ENCODE measurements around the gene SGCA.
A peak's percentile ranks its signal among the peaks of the same experiment; 100 is the strongest.

Gene SGCA

DNA sequence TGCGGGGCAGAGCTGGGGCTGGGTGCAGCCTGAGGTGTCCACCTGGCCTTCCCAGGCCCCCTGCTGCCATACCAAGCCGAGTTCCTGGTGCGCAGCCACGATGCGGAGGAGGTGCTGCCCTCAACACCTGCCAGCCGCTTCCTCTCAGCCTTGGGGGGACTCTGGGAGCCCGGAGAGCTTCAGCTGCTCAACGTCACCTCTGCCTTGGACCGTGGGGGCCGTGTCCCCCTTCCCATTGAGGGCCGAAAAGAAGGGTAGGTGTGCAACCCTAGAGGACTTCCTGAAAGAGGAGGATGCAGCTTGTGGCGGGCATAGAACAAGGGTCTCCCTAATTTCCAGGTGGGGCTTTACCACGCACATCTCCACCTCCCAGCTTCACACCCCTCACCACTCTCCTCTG, 2.5 kb downstream of the SGCA start:
- no peak for DNase-seq

DNA sequence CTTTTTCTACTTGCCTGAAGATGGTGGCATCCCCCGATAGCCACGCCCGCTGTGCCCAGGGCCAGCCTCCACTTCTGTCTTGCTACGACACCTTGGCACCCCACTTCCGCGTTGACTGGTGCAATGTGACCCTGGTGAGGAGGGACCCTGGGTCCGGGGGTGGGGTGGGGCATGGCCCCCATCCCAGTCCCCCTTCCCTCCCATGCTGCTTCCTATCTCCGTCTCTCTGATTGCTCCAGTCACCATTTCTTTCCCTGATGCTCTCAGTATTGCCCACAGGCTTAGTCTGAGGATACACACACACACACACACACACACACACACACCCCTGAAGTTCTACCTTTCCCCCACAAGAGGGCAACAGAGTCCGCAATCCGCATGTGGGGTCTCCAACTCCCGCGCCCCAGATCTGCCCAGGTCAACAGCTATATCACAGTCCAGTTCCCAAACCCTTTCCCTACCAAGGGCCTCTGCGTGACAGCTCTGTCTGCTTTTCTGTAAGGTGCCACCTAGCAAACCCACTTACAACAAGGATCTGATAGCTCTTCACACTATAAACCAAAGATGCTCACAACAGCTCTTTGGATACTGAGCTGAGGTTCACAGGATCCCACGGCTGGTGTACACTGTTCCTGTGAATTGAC, 3.4 kb downstream of the SGCA start:
- DNase-seq = peak in 1 of 2 experiments; percentile 64

DNA sequence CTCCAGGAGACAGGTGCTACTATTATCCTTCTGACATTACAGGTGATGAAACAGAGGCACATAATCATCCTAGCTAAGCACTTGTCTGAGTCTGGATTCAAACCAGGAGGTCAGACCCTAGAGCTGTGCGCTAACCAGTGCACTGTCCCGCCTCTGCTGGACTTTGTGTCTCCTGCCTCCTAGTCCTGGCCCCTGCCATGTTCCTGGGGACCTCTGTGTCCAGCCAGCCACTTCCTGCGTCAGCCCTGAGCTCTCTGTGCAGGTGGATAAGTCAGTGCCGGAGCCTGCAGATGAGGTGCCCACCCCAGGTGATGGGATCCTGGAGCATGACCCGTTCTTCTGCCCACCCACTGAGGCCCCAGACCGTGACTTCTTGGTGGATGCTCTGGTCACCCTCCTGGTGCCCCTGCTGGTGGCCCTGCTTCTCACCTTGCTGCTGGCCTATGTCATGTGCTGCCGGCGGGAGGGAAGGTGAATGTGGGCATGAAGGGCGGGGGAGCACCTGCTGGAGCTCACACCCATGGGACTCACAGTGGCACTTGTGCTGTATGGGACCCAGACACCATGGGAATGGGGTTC, 4.2 kb downstream of the SGCA start:
- DNase-seq = no peak

DNA sequence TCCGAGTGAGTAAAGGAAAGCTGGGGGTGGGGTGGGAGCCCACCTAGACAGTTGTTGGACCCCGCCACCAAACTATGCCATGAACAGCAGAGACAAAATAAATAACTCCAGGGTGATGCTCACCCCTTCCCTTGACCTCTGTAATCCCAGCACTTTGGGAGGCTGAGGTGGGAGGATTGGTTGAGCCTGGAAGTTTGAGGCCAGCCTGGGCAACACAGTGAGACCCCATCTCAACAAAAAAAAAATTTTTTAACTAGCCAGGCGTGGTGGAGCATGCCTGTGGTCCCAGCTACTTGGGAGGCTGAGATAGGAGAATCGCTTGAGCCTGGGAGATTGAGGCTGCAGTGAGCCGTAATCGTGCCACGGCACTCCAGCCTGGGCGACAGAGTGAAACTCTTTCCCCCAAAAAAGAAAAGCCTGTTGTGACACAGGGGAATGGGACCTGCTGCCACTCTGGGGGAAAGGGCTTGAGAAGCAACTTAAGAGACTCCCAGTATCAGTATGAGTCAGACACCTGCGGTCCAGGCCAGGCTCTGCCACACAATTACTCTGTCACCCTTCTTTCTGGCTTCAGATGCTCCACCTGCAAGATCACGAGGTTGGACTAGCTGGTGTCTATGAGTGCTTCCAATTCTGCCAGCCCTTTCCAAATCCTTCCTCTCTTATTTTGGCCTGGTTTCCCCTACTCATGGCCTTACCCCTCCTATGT, 5.0 kb downstream of the SGCA start:
- no peak for DNase-seq

DNA sequence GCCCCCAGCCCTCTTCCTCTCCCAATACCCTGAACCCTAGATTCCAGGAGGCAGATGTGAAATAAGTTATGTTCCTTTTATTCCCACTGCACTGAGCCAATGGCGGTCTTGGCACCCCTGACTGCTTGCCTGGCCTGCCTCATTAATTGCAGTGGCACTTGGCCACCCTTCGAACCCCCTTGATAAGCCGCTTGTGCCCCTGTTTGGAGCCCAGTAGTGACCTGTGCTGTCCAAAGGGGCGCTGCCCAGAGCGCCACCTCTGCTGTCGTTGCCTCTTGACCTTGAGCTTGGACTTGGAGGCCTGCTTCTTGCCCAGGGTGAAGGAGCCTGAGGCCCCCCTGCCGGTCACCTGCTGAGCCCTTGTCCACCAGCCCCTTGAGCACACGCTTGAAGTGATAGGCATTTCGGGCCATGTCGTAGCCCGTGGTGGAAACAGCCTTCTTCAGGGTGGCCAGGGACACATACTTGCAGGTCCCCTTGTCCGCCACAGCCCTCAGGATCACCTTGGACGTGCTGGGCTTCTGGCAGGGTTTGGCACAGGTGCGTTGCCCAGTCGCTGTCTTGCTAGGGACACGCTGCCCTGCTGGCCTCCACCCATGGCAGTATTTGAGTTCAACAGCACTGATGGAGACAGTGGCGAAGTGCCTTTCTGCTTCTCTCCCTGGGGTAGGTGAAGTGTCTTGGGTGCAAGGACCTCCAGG, 5.7 kb downstream of the SGCA start:
- no peak for DNase-seq

DNA sequence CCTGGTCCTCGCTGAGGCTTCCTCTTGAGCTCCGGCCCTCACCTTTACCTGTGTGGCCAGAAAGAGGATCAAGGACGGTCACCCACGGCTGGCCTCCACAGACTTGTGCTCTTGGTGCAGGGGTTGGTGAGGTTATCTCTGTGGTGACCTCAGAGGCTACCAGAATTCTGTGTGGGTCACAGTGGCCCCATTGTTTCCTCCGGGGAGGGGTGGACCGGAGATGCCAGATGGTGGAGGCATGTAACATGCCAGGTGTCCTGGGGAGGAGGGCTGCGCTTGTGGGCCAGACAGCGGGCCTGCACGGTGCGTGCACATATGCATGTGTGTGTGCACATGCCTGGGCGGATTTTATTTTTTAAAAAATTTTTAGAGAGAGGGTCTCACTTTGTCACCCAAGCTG, 6.3 kb downstream of the SGCA start:
- DNase-seq = no peak

DNA sequence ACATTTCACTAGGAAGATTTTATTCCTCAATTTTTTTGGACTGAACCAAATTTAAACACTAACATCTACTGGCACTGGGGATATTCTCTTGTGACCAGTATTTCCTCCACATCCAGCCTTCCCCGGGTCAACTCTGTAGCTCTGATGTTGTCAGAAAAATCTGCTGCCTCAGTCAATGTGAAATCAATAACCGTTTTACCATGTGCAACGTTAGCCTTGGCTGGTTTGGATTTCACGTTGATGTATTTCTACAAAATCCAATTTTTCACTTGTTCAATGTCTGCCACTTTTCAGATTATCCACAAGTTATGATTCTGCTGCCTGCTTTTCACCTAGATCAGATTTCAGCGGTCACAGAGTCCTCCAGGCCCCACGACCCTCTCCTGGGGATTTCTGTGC, 7.1 kb downstream of the SGCA start:
- no peak for DNase-seq

DNA sequence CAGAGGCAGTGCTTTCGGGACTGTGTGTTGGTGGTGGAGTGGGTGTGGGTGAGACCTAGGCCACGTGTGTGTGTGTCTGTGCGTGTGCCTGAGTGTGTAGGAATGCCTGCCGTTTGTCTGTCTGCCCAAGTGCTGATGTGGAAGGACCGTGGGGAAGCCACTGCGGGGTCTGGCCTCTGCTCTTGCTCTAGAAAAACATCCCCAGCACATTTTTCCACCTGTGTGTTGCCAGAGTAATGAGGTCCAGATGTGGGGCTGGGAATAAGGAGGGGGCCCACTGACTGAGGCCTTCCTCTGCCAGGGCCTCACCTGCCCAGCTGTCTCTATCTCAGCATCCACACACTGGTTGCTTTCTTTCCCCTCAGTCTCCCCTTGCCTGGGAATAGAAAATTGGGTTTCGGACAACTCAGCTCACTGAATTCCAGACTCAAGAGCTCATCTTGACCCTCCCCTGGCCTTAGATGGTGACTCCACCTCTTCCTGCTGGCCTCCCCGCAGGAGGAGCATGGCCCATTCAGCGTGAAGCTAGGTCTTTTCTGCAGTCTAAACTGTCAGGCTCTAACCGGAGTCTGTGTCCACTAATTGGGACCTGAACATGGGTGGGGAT, 7.6 kb downstream of the SGCA start:
- no peak for DNase-seq

DNA sequence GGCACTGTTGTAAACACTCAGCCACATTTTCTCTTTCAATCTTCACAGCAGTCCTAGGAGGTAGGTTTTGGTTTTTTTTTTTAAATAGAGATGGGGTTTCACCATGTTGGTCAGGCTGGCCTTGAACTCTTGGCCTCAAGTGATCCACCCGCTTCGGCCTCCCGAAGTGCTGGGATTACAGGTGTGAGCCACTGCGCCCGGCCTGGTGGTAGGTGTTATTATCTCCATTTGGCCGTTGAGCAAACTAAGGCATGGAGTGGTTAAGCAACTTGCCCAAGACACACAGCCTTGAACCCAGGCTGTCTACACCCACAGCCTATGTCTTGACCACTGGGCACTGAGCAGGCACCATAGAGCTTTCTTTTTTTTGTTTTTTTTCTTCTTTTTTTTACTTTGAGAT, 8.6 kb downstream of the SGCA start:
- DNase-seq = no peak

DNA sequence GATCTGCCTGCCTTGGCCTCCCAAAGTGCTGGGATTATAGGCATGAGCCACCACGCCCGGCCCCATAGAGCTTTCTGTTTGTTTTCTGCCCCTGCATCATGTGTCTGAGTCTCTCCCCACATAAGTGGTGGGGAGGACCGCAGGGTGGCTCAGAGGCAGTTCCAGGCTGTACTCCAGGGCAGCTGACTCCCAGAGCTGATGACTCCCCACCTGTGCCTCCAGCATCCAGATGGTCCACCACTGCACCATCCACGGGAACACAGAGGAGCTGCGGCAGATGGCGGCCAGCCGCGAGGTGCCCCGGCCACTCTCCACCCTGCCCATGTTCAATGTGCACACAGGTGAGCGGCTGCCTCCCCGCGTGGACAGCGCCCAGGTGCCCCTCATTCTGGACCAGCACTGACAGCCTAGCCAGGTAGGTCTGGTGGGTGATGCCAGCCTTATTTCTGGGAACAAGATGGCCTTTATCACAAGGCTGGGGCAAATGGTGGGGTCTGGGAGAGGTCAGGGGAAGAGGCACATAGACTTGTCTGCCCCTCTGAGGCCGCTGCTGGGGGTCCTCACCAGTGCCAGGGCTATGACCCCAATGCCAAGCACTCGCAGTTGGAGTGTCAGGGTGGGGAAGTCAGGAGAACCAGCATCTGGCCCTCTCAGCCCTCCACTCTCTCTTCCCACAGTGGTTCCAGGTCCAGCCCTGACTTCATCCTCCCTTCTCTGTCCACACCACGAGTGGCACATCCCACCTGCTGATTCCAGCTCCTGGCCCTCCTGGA, 9.4 kb downstream of the SGCA start:
- DNase-seq = no peak

DNA sequence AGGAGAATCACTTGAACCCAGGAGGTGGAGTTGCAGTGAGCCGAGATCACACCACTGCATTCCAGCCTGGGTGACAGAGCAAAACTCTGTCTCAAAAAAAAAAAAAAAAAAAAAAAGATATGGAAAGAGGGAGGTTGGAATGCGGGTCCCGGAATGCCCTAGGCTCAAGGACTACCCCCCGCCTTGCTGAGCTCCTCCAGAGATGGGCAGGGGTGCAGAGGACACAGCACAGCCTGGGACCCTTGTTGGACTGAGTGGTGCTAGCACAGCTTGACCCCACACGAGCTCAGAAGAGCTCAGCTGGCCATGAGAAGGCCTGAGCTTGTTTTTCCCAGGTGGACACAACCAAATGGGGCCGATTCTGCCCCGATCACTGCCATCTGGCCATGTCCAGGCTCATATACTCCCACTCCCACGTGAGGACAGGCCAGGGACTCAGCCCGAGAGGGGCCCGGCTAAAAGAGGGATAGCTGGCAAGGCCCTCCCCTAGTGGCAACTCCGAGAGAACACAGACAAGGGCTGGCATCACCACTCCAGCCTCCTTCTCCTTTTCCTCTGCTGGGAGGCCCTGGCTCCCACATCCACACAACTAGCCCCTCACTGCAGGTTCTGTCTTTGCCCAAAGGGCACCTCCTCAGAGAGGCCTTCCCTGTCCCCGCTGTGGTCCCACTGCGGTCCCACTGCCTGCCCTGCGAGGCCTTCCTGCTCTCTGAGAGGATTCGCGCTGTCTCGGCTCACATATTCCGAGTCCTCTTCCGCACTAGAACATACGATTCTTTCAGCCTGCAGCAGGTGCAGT, 11.0 kb downstream of the SGCA start:
- no peak for DNase-seq

DNA sequence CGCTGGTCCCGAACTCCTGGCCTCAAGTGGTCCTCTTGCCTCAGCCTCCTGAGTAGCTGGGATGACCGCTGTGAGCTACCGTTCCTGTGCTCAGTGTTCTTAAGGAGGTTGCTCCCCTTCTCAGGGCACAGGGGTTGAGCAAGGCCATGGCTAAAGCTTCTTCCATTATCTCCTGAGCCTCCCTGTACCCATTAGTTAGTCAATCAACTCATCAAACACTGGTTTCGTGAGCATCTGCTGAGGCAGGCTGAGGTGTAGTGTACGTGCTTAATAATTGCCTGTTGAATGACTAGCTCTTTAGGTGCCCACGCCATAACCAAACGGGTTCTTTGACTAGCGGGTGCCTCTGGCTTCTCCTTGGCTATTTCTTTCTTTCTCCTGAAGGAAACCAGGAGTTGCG, 11.7 kb downstream of the SGCA start:
- no peak for DNase-seq

DNA sequence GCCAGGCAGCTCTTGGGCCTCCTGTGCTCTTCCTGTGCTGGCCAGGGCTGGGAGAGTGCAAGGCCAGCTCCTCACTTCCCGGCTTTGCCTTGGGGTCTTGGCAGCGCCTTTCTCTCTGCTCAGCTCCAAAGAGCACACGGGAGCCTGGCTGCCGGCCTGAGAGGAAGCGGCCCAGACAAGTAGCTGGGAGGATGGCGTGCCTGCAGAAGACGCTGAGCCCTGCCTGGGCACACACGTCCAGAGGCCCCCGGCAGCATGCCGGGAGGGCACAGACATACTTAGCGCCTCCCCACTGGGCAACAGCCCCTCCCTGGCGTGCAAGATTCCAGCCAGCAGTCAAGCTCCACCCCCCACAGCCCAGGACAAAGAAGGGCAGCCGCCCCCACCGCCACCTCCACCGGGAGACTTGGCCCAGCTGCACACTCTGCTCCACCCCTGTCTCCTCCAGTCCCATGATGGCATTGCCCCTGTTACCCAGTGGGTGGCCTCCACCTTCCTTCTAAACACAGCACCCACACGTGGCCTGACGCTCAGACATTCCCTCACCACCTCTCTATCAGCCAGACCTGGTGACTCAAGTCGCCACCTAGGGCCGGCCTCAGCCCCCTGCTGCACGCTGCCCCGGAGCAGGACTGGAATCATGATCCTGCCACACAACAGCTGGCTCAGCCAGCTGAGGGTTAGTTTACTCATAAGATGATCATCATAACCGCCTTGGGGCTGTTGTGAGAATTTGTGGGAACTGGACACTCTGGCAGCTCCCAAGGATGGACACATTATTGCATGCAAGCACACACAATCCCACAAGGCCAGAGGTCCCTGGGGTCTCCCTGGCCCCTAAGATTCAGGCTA, 12.4 kb downstream of the SGCA start:
- DNase-seq = peak in 1 of 2 experiments; percentile 65

DNA sequence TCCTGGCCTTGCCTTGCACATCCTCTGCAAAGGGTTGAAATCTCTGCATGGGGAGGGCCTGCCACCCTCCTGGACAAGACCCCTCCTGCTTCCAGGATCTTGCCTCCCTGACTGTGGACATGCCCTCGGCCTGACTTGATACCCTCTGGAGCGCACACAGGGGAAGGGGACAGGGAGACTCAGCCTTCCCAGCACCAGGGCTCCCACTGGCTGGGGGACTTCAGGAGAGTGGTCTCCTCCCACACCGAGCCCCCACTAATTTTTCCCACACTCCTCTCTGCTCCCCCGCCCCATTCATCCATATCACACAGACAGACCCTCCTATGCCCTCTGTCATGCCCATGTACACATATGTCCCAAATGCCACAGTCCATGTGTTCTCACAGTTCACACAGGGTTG, 14.3 kb downstream of the SGCA start:
- no peak for DNase-seq

DNA sequence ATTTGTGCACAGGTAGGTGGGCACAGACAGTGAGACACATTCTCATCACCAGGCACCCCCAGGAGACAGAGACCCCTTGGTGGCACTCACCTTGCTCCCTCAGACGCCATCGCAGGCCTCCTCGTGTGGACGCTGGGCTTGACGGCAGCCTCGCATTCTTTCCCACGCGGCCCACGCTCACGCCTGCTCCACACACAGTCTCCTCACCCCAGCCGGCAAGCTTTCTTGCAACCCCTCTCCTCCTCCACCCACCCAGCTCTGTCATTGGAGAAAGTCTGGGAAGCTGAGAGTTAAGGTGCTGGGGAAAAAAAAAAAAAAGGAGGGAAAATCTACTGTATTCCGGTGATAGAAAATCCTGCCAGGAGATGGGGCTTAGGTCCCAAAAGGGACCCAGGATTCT, 14.8 kb downstream of the SGCA start:
- DNase-seq = no peak

DNA sequence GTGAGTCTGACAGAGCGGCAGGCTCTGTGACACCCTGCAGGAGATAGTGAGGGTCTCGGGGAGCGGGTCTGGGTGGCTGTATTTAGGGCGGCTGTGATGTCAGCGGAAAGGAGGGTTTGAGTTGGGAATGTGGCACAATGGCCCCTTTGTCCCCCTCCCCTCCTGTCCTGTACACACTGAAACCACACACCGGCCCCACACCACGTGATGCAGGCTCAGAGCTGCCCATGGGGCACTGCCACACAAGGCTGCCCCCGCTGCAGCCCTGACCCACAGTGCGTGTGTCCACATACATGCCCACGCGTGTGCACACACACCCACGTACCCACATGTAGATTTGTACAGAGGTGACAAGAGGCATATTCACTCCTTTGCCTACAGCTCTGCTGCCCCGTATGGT, 15.3 kb downstream of the SGCA start:
- DNase-seq = no peak

DNA sequence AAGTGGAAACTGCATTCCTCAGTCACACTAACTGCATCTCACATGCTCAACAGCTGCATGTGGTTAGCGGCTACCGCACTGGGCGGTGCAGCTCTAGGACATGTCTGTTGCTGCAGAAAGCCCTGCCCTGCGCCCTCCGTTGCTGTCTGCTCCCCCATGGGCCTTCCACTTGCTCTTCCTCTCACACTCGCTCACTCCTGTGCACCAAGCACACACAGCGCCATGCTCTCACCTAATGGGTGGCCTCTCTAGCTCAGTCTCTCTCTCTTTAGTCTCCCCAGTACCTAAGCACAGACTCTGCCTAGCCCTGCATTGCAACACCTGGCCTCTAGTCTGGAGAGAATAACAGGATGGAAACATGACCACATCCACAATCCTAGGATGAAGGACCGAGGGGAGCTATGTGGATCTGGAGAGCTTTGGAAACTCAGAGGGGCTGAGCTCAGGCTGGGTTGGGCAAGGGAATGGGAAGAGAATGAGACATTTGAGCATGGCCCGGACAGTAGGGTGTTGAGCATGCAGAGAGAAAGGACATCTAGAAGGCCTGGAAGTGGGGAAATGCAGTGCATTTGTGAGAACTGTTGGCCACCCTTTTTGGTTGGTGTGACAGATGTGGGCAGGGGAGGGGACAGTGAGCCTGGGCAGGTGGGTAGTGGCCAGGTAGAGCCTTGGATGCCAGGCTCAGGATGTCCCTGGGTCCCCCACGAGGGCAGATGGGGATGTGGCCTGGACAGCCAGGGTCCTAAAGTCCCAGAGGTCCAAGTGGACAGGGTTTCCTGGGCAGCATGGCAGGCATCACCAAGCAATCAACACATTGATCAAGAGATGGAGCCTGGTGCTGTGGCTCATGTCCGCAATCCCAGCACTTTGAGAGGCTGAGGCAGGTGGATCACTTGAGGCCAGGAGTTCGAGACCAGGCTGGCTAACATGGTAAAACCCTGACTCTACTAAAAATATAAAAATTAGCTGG, 16.1 kb downstream of the SGCA start:
- no peak for DNase-seq

DNA sequence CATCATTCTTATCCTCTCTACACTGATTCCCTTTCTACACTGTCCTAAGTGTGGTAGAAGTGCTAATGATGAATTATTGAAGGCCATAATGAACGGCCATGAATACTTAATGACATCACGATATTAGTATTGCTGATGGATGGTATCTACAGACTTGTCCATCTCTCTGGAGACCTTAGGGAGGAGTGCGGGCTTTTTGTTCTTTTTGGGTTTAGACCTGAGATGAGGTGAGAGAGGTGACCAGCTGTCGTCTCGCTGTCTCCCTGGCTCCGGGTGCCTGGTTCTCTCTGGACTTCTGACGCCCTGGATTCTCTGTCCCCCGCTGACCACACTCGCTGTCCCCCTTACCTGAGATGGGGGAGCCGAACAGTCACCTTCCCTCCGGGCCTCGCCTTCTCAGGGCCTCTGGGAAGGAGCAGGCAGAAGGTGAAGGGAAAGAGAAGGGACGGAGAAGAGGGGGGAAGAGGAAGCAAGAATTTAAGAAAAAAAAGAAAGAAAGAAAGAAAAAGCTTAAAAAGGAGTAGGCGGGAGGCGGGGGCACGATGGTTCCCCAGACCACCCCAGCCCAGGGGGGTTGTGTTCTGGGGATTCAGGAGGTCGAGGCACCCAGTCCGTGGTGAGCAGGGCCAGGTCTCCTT, 17.1 kb downstream of the SGCA start:
- no peak for DNase-seq

DNA sequence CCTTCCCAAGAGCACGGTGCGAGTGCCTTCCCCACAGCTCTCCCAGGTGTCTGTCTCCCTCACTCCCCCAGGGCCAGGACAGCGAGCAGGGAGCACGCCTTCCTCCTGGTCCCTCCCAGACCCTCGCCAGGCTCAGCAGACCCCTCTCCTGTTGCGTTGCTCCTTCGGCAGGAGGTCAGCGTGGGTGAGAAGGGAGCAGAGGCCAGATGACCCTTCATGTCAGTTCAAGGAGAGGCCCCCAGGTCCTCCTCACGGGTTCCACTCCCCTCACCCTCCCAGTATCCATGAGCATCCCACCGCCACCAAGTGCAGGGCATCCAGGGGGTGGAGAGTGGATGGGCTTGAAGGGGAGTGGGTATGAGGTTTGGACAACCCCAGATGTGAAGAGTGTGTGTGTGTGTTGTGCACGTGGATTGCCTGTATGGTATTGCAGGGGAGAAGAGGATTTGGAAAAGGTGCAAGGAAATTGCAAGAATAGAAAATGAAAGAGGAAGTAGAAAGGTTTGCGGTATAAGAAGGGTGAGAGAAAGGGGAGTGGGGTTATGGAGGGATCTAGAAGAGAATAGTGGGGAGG, 17.7 kb downstream of the SGCA start:
- DNase-seq = no peak

Measured in SW 1271 (cell line).